Stimulated activated CD8-positive, alpha-beta memory T cell treated with anti-CD3 and anti-CD28 coated beads, Interleukin-12 subunit alpha, Interleukin-12 subunit beta, amount 100 ng/mL, for 1 hour (primary cell): Measurements from ENCODE around the gene PGP.

Experiments used
- DNase-seq: peaks from one replicate; pipeline ENCODE4 v3.0.0-alpha.2; 2020; ENCODE audit warnings: low read depth

PGP gene

DNA sequence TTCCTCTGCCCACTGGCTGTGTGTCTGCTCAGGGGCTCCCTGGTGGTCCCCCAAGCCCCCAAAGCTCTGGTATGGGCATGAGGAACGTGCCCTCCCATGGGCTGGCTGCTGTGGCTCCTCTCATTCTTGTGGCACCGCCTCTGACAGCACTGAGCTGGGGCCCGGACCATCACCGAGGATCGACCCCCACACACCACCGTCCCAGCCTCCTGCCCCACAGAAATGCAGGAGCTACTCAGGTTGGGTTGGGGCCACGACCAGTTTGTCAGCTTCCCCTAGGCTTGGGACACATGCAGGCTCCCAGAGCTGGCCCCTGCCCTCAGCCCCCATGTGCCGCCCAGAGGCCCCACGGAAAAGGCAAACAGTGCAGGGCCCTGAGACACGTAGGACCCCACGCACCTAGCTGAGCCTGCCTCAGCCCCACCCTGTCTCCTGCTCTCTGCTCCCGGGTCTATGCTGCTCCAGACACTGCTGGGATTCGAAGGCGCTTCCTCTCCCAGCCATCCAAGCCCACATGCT lies 15.0 kb downstream of the PGP start:
- DNase-seq, result no peak

DNA sequence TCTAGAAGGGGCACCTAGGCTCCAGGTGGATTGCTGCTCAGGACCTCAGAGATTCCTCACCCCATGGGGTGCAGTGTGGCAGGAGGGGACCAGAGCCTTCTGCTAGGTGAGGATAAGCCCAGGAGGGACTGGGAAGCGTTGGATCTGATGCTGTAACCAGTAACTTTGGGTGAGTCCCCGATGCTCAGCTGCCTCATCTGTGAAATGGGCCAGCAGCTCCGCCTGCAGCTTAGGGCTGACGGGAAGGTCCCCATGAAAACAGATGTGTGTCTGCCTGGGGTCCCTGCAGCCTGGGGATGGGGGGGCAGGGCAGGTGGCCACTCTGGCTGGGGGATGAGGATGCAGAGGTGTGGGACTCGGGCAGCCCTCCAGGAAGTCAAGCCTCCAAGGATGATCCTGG lies 15.5 kb downstream of the PGP start:
- no peak for DNase-seq

DNA sequence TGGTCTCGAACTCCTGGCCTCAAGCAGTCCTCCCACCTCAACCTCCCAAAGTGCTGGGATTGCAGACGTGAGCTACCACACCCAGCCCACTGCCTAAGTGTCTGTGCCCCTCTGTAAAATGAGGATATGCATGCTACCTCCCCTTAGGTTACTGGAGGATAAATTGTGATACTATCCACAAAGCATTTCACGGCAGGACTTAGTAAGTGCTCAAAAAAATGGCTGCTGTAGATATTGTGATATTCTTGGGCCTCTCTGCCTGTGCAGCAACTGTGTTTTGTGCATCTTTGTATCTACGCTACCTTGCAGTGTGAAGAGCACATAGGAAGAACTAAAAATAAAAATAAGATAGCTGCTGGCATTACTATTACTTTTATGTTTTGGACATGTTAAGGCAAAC lies 16.4 kb downstream of the PGP start:
- DNase-seq, result no peak

DNA sequence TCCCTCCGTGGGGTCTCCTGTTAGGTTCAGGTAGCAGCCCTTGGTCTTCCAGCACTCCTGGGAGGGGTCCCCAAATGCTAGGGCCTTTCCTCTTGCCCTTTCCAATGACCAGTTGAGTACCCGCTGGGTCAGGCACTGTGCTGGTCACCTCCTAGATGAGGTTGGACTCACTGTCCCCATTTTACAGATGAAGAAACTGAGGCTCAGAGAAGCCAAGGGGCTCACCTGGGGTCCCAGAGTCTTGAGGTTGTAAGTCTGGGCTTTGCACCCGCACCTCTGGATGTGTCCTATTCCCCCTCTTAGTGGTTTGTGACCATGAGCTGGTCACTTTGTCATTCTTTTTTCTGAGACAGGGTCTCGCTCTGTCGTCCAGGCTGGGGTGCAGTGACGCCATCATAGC lies 16.9 kb downstream of the PGP start:
- no peak for DNase-seq

DNA sequence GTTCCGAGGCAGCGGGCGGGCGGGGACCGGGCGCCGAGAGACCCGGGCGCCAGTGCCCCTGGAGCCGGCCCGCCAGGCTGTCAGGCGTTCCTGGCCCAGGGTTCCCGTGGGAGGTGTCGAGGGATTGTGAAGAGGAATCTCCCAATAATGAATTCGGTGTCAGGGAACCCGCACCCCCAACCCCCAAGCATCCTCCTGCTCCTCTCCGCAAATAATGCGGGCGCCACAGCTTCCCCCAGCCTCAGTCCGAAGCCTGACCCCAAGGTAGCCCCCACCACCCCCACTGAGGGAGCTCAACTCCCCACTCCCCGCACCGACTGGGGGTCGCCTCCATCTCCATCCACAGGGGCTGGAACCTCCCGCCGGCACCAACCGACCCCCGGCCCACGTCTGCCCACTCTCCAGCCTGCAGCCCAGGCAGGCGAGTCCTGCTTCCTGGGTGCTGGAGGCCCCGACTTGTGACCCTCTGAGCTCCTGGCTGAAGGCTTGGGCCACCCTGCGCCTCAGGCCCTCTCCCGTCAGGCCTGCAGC lies 17.6 kb downstream of the PGP start:
- no peak for DNase-seq

DNA sequence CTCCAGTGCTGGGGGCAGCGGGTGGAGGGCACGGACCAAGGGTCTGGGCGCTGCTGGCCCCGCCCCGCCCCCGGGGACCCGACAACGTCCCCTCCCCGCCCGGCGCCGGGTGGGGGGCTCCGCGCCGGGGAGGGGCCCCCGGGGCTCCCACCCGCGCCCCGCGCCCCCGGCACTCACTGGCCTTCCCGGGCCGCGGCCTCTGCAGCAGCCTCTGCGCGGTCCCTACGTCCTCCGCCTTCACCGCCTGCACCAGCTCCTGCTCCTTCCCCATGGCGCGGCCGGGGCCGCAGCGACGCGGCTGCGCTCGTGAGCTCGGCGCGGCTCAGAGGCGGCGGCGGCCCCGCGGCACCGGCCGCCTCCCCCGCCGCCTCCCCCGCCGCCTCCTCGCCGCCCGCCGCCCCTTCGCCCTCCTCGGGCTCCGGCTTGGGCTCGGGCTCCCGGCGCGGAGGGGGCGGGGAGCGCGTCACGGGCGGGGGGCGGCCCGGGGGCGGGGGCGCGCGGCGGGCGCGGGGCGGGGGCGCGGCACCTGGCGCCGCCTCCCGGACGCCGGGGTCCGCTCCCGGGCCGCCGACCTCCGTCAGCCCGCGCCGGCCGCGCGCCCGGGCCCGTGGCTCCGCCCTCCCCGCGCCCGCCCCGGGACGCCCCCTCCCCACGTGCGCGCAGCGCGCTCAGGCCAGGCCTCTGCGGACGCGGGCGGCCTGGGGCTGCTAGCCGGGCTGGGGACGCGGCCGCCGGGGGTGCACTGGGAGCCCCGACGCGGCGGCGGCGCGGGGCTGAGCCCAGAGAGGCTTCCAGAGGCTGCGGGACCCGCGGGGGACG lies 18.3 kb downstream of the PGP start, which contains the start of gene CASKIN1:
CASKIN1 (minus strand) TSS at position 444 of the 819 bp plus-strand sequence; CDS start at position 271, 173 bp downstream.
- DNase-seq, result no peak

DNA sequence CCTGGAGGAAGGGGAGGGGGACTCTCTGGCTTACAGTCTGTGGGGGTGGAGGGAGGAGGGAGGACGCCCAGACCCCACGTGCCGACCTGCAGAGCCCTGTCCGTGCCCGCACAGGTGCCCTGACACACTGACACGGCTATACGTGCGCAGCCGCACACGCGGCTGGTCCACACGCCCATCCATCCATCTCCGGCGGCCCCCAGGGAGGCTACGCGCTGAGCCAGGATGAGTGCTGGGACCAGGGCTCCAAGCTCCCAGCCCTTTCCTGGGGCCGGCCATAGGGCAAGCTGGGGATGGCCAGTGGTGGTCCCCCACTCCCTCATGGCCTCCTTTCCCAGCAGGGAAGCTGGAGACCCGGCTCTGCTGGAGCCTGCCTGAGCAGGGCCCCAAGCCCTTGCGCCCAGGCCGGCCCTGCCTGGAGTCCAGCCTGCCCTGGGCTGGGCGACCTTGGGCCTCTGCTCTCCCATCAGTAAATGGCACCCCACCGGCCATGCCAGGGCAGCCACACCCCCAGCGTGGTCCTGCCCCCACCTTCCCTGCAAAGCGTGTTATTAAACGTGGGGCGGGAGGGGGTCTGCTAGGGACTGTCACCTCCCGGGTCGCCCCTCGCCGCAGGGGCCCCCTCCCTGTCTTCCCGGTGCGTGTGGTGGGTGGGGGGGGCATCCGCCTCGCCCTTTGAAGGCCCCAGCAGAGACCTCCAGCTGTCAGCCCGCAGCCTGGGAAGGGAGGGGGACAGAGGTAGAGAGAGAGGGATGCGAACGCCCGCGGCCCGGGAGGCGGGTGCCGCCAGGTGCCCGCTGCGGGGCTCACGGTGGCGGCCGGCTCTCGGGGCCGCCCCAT lies 19.1 kb downstream of the PGP start:
- DNase-seq, result no peak

DNA sequence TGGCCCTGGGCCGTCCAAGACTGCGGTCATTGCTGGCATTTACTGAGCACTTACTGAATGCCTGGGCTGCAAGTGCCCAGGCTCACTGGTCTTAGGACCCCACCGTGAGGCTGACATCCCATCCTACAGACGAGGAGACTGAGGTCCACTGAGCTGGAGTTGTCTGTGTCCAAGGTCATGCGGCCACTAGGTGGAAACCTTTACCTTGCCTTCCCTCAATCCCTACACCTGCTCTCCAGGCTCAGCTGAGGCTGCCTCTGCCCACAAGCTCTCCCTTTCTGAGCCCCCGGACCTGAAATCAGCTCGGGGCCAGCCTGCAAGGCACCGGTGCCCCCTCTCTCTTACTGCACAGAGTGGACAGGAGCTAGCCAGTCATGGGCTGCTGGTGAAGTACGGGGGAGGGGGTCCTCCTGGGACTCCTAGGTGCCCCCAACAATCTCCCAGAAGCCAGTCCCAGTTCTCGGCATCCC lies 19.8 kb downstream of the PGP start:
- peak; percentile 25 for DNase-seq

DNA sequence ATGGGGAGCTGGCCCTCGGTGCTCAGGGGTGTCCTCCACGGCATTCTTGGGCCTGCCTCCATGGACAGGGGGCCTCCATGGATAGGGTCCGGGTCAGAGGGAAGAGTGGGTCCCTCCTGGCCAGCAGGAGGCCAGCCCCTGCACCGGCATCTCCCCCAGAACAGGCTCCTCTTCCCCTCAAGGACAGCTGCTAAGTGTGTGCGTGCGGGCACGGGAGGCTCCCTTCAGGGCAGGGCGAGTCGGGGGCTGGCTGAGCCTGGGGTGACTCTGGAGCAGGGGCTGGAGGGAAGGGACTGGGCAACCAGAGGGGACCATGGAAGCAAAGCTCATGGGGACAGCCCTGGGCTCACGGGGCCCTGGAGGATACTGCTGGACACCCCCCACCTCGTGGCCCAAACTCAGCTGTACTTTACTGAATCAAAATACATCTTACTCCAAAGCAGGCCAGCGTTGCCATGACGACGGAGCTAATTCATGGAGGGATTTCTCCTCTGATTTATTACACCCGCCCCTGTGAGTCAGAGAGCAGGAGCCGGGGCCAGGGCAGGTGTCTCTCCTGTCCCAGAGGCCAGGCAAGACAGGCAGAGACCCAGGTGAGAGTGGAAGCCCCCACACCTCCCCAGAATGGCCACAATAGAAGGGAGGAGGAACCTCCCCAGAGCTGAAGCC lies 20.3 kb downstream of the PGP start:
- no peak for DNase-seq

DNA sequence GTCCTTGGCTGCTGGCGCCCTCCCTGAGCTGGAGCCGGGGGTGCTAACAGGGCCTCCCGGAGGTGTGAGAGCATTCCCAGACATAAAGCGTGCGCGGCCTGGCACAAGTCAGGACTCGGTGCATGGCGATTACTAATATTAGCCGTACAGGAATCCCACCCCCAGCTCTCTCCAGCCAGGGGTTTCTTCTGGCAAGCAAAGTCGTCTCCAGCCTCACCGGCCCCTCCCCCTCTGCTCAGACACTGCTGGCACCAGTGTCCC lies 23.3 kb downstream of the PGP start:
- no peak for DNase-seq

DNA sequence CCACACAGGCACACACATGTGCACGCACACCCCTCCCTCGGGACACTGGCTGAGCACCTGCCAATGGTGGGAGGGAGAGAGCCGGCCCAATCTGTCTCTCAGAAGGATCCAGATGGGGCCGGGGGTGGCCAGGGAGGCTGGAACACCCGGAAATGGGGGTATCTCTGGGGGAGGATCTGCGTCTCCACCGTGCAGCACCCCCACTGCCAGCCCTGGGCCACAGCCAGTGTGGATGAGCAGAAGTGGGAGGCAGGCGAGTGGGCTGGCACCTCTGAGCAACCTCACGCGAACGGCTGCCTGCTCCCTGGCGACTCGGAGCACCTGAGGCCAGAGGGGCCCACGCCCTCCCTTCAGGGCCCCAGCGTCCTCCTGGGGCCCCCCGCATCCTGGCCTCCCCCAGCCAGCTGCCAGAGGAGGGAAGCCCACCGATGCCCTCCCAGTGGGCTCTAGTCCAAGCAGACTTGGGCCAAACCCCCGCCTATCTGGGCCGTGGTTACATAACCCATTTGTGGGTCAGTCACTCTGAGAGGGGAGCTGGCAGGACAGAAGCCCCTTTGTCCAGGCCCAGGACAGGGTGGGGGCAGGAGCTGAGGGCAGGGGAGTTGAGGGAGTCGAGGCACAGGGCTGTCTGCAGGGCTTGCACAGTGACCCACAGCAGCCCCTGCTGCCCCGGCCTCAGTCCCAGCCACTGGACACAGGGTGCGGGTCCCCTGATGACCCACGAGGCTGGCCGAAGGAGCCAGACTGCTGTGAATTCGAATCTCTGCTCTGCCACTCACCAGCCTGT lies 23.8 kb downstream of the PGP start:
- no peak for DNase-seq

DNA sequence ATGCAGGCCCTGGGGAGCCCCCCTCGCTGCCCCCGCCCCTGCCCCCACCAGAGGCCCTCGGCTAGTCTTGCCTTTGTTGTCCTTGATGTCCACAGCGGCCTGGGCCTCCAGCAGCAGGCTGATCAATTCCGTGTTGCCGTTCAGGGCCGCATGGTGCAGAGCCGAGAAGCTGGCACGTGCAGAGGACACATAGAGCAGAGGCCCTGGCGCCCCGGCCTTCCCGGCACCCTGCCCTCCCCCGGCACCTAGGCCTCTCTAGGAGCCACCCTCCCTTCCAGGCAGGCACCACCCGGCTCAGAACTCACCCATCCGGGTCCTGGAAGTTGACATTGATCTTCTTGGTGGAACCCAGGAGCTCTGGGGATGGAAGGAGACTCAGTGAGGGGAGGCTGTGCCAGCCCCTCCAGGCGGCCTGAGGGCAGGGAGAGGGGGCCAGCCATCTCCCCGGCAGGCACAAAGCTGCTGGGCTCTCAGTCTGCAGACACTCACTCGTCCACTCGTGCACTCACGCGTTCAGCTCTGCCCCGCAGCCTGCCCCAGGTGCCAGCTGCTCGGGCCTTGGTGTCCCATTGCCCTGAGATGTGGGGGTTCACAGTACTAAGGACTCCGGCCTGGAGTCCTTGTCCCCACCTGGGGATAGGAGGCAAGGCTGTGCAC lies 24.5 kb downstream of the PGP start:
- DNase-seq, result no peak

DNA sequence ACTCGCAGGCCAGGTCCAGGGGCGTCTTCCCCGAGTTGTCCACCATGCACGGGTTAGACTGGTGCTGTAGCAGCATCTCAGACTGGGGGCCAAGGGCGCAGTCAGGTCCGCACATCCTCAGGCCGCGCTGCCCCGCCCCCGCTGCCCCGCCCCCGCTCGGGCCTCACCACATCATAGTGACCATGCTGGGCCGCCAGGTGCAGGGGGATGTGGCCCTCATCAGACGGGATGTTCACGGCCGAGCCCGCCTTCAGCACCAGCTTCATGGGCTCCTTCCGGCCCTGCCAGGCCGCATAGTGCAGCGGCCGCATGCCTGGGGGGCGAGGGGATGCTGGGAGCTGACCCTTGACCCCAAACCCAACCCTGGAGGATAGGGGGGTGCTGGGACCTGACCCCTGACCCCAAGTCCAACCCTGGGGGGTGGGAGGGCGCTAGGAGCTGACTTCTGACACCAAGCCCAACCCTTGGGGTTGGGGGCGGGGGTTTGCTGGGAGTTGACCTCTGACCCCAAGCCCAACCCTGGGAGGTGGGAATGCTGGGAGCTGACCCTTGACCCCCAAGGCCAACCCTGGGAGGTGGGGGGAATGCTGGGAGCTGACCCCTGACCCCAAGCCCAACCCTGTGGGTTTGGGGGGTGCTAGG lies 25.3 kb downstream of the PGP start:
- no peak for DNase-seq

DNA sequence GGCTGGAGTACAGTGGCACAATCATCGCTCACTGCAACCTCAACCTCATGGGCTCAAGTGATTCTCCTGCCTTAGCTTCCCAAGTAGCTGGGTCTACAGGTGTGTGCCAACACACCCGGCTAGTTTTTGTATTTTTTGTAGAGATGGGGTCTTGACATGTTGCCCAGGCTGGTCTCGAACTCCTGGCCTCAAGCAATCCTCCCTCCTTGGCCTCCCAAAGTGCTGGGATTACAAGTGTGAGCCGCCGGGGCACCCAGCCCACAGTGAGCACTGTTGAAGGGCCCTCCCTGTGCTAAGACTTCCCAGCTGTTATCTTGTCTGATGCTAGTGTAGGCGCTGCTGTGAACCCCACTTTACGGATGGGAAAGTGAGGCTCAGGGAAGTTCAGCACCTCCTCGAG lies 26.2 kb downstream of the PGP start:
- no peak for DNase-seq

DNA sequence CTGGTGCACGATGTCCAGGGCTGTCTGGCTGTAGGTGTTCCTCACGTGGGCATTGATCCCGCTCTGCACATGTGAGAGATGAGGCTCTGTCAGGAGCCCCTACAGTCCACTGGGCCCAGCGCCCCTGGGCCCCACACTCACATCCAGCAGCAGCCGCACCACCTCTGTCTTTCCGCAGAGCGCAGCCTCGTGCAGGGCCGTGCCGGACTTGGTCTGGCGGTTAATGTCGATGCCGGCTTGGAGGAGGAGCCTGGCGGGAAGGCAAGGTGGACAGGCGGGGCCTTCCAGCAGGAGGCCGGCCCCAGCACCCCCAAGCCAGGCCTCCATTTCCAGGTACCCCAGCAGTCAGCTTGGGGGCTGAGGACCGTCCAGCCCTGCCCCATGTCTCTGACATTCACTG lies 27.4 kb downstream of the PGP start:
- DNase-seq, result no peak

DNA sequence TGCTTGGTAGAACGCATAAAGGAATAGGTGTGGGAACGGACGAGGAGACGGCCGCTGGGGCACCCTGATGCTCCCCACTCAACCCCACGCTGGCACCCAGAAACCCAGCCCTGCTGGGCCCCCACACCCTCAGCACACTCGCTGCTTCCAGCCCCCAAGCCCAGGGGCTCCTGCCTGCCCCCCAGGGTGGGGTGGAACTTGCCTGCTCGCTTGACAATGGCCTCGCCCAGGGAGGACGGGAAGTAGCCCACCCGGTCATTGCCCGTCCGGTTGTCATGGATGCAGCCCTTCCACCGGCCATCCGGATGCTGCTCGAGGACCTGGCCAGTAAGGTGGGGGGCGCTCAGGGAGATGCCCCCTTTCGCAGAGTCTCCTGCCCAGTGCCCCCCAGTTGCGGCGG lies 28.1 kb downstream of the PGP start:
- no peak for DNase-seq

DNA sequence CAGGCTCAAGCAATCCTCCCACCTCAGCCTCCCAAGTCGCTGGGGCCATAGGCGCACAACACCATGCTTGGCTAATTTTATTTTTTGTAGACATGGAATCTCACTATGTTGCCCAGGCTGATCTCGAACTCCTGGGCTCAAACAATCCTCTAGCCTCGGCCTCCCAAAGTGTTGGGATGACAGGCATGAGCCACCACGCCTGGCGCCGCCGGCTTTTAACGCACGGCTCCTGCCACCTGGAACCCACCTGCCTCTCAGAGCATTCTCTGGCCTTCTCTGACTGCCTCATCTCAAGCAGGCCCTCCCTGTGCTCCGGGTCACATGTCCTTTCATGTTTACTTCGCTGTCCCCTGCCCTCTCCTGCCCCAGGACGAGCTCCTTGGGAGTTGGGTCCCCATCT lies 28.6 kb downstream of the PGP start:
- no peak for DNase-seq

DNA sequence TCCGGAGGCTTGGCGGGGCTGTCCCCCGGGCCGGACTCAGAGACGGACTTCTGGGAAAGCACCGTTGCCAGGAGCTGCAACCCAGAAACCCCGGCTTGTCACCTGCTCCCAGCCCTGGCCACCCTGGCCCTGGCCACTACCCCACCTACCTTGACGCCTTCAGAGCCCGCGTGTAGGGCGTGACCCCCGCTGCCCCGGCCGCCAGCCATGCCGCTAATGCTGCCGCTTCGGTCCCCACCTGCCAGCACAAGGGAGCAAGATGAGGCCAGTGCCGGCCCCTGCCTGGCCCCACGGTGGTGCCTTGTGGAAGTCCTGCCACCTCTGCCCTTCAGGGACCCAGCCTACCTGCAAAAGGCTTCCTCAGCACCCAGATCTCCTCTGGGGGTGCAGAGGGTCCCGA lies 29.7 kb downstream of the PGP start:
- no peak for DNase-seq

DNA sequence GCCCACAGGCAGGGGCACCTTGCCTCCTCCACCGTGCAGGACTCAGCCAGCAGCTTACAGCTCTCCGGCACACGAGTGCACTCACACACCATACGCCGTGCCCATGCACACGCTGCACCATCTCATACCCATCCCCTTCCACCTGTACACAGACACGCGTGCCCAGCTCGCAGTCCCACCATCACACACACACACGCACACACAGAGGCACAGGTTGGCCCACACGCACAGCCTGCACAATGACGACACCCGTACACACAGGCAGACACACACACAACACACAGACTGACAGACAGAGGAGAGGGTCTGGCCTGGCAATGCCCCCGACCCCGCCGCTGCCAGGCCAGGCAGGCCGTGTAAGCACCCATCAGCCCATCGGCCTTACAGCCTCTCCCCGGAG lies 30.3 kb downstream of the PGP start:
- no peak for DNase-seq

DNA sequence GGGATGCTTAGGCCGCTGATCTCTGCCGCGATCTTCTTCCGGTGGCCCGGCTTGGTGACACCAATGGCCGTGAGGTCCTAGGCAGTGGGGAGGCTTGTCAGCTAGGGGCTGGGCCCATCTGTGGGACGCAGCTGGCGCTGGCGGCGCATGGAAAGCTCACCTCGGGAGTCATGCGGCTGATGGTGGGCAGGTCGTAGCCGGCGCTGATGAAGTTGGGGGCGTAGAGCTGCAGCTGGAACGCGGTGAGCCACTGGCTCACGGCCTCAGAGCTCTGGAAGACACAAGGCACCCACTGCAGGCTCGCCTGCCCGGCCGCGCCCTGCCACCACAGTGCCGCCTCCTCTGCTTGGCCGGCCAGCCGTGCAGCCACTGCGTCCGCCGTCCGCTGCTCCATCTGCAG lies 31.0 kb downstream of the PGP start:
- no peak for DNase-seq

DNA sequence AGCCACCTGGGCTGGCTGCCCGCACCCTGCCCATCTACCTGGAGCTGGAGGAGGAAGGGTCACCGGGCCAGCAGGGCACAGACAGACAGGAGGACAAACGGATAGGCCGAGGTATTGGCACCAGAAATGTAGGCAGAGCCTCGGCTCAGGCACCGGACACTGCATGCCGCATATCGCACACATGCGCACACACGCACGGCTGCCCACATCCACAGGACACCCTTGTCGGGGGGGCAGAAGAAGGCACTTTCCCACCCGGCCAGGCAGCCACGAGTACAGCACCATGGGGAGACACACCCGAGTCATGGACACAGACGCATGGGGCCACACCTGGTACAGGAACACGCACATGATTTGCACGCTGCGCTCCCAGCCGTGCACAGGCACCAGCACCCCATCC lies 32.7 kb downstream of the PGP start:
- DNase-seq, result no peak
